GM18517 (cell line): ENCODE results near the gene POLR1F.

Source experiments
- ATAC-seq: cut with Tn5 transposase; IDR thresholded peaks from one replicate; pipeline ENCODE4 v1.9.1; 2021; ENCODE audit warnings: mild to moderate bottlenecking, moderate library complexity; ENCODE audit not compliant: unreplicated experiment

POLR1F gene

DNA sequence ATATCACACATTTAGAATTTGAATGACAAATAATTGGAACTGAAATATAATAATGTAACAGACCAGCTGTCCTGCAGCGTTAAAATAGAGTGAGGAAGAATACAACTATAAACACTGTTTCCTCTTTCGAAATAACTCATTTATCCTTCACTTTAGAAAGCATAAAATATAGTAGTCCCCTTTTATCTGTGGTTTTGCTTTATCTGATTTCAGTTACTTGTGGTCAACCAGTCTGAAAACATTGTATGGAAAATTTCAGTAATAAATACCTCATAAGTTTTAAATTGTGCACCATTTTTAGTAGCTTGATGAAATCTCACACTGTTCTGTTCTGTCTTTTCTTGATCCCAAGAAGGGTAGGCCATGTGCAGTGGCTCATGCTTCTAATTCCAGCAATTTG lies 31.7 kb downstream of the POLR1F start:
- ATAC-seq = peak; percentile 86

DNA sequence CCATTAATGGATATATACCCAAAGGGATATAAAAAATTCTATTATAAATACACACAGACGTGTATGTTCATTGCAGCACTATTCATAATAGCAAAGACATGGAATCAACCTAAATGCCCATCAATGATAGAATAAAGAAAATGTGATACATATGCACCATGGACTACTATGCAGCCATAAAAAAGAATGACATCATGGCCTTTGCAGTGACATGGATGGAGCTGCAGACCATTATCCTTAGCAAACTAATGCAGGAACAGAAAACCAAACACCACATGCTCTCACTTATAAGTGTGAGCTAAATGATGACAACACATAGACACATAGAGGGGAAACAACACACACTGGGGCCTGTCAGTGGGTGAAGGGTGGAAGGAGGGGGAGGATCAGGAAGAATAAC lies 33.0 kb downstream of the POLR1F start:
- no peak for ATAC-seq

DNA sequence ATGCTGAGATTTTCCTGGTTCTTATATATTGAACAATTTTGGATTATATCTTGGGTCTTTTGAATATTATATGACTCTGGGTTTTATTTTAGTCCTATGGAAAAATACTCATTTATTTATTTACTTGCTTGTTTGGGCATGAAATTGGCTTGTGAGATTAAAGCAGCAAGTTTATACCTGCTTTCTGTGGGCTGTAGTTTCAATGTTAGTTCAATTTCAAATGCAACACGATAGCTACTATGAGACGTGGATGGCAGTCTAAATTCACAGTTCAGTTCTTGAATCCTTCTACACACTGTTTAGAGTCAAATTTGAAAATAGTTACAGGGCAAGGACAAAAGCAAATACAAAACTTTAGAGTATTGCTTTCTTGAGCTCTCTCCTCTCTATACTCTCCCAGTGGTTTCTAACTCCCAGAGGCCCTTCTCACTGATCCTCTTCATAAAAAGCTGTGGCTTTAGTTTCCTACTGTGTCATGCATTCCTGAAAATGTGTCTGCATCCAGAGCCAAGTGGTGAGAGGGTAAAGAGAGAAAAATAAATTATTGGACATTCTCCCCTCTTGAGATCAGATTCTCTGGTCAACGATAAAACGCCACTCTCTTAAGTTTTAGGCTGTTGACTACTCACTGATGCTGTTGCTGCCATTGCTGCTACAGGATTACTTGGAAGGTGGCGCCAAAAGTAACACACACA lies 34.4 kb downstream of the POLR1F start:
- ATAC-seq = no peak

DNA sequence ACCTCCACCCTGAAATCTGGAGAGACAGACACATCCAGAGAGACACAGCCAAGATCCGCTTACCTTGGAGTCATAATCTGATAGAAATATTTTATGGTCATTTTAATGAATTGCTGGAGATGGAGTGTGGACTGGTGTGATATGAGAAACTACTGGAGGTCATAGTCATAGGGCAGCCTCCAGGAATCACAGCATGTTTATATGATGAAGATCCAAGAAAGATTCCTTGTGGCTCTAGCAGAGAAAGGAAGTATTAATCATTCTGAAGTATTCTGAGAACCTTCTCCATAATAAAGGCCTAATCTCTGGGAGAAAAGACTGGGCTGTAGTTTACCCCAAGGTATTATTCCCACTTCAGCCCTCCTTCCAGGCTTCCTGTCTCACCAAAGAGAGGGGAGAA lies 38.0 kb downstream of the POLR1F start:
- no peak for ATAC-seq

DNA sequence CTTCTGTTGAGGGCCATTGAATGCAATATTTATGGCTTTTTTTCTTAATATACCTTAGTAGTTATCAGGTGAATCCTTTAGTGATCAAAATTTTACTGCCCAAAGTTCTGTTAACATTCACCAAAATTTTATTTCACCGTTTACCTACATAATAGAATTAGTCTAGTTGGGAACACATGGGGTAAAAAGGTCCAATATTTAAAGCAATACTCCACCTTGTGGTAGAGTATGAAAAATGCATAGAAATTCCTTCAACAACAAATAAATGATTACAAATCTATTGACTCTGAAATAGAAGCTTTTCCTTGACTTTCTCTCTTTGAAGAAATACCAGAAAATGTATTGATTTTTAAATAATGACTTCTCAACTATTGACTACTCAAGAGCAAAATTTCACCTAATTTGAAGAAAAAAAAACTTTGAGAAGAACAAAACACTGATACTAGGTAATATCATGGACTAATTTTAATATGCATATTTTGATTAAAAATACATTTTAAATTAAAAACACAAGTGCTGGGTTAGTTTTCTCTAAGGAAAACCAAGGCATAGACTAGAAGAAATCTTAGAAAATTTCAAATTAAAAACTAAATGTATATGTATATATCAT lies 43.3 kb downstream of the POLR1F start:
- ATAC-seq = peak; percentile 59

DNA sequence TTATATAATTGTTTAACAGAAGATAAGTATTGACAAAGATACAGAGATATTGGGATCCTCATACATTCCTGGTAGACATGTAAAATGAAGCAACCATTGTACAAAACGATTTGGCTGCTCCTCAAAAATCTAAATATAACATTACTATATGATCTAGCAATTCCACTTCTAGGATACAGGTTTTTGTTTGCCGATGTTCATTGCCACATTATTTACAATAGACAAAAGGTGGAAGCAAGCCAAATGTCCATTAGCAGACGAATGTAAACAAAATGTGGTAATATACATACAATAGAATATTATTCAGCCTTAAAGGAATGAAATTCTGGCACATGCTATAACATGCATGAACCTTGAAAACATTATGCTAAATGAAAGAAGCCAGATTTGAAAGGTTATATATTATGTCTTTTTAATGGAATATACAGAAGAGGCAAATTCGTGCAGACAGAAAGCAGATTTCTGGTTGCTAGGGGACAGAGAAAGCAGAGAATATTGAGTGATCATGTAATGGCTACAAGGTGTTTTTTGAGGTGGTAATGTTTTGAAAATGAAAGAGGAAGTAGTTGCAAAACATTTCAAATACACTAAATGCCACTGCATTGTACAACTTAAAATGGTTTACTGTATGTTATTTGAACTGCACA lies 44.9 kb downstream of the POLR1F start:
- ATAC-seq = peak; percentile 97

DNA sequence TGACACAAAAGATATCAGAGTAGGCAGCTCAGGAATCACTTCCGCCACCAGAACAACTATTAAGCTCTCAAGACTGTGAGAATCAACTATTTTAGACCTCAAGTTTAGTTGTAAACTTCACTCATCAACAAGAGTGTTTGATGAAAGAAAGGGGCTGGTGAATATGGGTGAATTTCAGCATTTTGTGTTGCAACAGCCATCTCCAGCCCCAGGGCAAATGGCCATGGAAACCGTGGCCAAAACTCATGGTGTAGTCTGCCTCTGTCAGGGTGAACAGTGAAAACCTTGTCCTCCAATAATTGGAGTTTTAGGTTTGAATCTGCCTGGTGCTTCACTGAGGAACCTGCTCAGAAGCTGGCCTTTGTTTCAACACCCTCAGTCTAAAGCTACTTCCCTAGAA lies 60.0 kb downstream of the POLR1F start:
- ATAC-seq = no peak
